Smooth muscle cell (in vitro differentiated cells): ENCODE data around the gene APAF1. TPM values are rescaled to one million over a fixed set of nuclear protein-coding genes. Genes with fewer than 3 reads are reported as not detected.

ENCODE experiments used
- DNase-seq: peaks from one replicate; lab custom pipeline; 2025; ENCODE audit not compliant: unreplicated experiment; lab: John Stamatoyannopoulos, UW
- H2AFZ ChIP-seq: fragments of 200-600 bp; sonication (generic); 2 replicates; pipeline ENCODE4 v1.6.0; 2016; ENCODE audit warnings: antibody characterized with exemption, low read depth, mild to moderate bottlenecking
- H3F3A ChIP-seq: fragments of 200-600 bp; sonication (generic); 2 replicates; pipeline ENCODE4 v1.6.0; 2017; ENCODE audit warnings: antibody characterized with exemption, low read depth
- H3K27ac ChIP-seq: fragments of 200-600 bp; sonication (generic); 2 replicates; pipeline ENCODE4 v1.5.1; 2016; ENCODE audit warnings: low read depth, mild to moderate bottlenecking
- H3K27me3 ChIP-seq: fragments of 200-600 bp; sonication (generic); 2 replicates; pipeline ENCODE4 v1.6.1; 2016; ENCODE audit warnings: low read depth, mild to moderate bottlenecking
- H3K36me3 ChIP-seq: fragments of 200-600 bp; sonication (generic); 2 replicates; pipeline ENCODE4 v1.5.1; 2016; ENCODE audit warnings: low read depth
- H3K4me1 ChIP-seq: fragments of 200-600 bp; sonication (generic); 2 replicates; pipeline ENCODE4 v1.5.1; 2016; ENCODE audit warnings: low read depth
- H3K4me2 ChIP-seq: fragments of 200-600 bp; sonication (generic); 2 replicates; pipeline ENCODE4 v1.6.0; 2016; ENCODE audit warnings: mild to moderate bottlenecking
- H3K4me3 ChIP-seq: fragments of 200-600 bp; sonication (generic); 2 replicates; pipeline ENCODE4 v1.5.1; 2016; ENCODE audit warnings: mild to moderate bottlenecking
- H3K79me2 ChIP-seq: fragments of 200-600 bp; sonication (generic); 2 replicates; pipeline ENCODE4 v1.6.0; 2016; ENCODE audit warnings: low read depth, mild to moderate bottlenecking
- H3K9ac ChIP-seq: fragments of 200-600 bp; sonication (generic); 2 replicates; pipeline ENCODE4 v1.6.0; 2016; ENCODE audit warnings: low read depth
- H3K9me3 ChIP-seq: fragments of 200-600 bp; sonication (generic); replicated peaks from 2 replicates; pipeline ENCODE4 v1.5.1; 2016; ENCODE audit warnings: low read depth
- H4K20me1 ChIP-seq: fragments of 200-600 bp; sonication (generic); 2 replicates; pipeline ENCODE4 v1.6.0; 2016; ENCODE audit warnings: low read depth
- CTCF ChIP-seq: fragments of 200-600 bp; sonication (generic); IDR thresholded peaks from 2 replicates; pipeline ENCODE4 v1.5.1; 2017; ENCODE audit warnings: borderline replicate concordance, mild to moderate bottlenecking, antibody characterized with exemption; ENCODE audit not compliant: insufficient read depth, poor library complexity, severe bottlenecking
- WGBS: methylation state at CpG from one replicate; pipeline ENCODE4 v1.1.7; 2016; ENCODE audit warnings: low lambda C conversion rate; 5-methylcytosine and 5-hydroxymethylcytosine counted together
- polyA plus RNA-seq: library from polyadenylated mRNA; unstranded; fragments of >200 nt; fragmentation: Nextera tagmentation; extraction: Ambion mirVana; gene quantifications from 2 replicates; pipeline ENCODE4 v1.2.1, GENCODE V29; 2016
- total RNA-seq: library from RNA; depleted of rRNA; stranded (reverse); fragments of >200 nt; gene quantifications from 2 replicates; pipeline ENCODE4 v1.2.3, GENCODE V29; 2014

The APAF1 gene
- total and polyA plus RNA-seq, 2 experiments from 2014 or later = 17.0 to 27.1 TPM

GRCh38 chr12:98671459-98671858 is 26.4 kb downstream of the APAF1 start:
- 93% methylated on average over 7 of the region's 7 CpGs for WGBS
- no peak for TF ChIP-seq CTCF
- no peak overlapping the region for H3K27ac ChIP-seq
- H3K36me3 ChIP-seq = peaks cover 11% of the 10 kb centered on the region
- no peaks in the 10 kb centered on the region for H3K9me3 ChIP-seq
- no peak overlapping the region for H3K4me2 ChIP-seq
- no peaks in the 10 kb centered on the region for H4K20me1 ChIP-seq
- no peak overlapping the region for H3K9ac ChIP-seq
- H3K27me3 ChIP-seq = no peaks in the 10 kb centered on the region
- H3K4me3 ChIP-seq = no peak overlapping the region
- H3K4me1 ChIP-seq = no peaks in the 10 kb centered on the region
- no peak for DNase-seq
- H3F3A ChIP-seq = no peaks in the 10 kb centered on the region
- no peak overlapping the region for H2AFZ ChIP-seq
- no peaks in the 10 kb centered on the region for H3K79me2 ChIP-seq

- Histone ChIP-seq H3F3A (no peaks in the 10 kb centered on the region), H3K9ac (no peak overlapping the region), H3K4me1 (no peaks in the 10 kb centered on the region), H3K4me2 (no peak overlapping the region), H3K36me3 (peaks cover 3% of the 10 kb centered on the region), H2AFZ (no peak overlapping the region), H4K20me1 (no peaks in the 10 kb centered on the region), H3K27ac (no peak overlapping the region), H3K27me3 (no peaks in the 10 kb centered on the region), H3K79me2 (no peaks in the 10 kb centered on the region), H3K9me3 (no peaks in the 10 kb centered on the region), H3K4me3 (no peak overlapping the region)
- no peak for TF ChIP-seq CTCF
- no peak for DNase-seq
These were observed 29.8 kb downstream of the APAF1 start for GRCh38 chr12:98674841-98675240.

GRCh38 chr12:98678236-98678945 is 33.3 kb downstream of the APAF1 start:
- Histone ChIP-seq H4K20me1 (no peaks in the 10 kb centered on the region), H3K27me3 (no peaks in the 10 kb centered on the region), H3K27ac (no peak overlapping the region), H3K9ac (no peak overlapping the region), H3K36me3 (peaks cover 28% of the 10 kb centered on the region), H3K4me3 (no peak overlapping the region), H3K4me1 (no peaks in the 10 kb centered on the region), H3K79me2 (no peaks in the 10 kb centered on the region), H3F3A (no peaks in the 10 kb centered on the region), H3K4me2 (no peak overlapping the region), H3K9me3 (no peaks in the 10 kb centered on the region), H2AFZ (no peak overlapping the region)
- no peak for TF ChIP-seq CTCF
- WGBS = 91% methylated on average over 15 of the region's 15 CpGs
- no peak for DNase-seq
